Hindlimb muscle (tissue), 1 donor: ENCODE measurements around the gene KDM4B. TPM values are rescaled to one million over a fixed set of nuclear protein-coding genes. Genes with fewer than 3 reads are reported as not detected.

ENCODE experiments used
- DNase-seq: peaks from one replicate; pipeline ENCODE4 v3.0.0-alpha.2; 2013
- polyA plus RNA-seq: library from polyadenylated mRNA; unstranded; fragments of 120-200 nt; gene quantifications from one replicate; pipeline ENCODE4 v1.2.1, GENCODE V29; 2013; ENCODE audit not compliant: insufficient read length

Gene KDM4B
- polyA plus RNA-seq, 1 donor: 26.1 TPM

DNA sequence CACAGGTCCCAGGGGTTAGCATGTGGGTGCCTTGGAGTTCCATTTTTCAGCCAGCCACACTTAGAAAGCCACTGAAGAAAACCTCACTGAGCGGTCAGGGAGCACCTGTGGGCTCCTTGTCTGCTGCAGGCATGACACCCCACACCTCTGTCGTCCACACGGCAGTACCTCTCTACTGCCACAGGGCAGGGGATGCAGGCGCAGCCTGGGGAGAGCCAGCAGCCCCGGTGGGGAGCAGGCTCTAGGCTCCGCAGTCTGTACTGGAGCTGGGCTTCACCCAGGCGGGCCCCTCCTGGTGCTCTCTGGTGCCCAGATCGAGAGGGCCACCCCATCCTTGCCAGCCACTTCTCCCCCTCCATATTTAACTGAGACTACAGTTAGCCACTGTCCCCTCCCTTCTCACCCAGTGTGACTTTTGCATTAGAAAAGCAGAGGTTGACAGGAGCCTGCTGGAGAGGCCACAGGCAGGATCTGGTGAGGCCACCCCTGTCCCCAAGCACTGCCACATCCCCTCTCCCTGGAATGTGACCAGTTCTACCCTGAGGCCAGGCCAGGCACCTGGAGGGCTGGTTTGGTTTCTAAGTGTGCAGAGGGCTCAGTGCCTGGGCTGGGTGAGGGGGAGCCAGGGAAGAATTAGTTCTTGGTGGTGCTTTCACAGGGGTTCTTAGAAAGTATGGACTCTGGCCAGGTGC, 104.4 kb downstream of the KDM4B start:
- no peak for DNase-seq

GRCh38 chr19:5074407-5074806, 105.5 kb downstream of the KDM4B start:
- no peak for DNase-seq

DNA sequence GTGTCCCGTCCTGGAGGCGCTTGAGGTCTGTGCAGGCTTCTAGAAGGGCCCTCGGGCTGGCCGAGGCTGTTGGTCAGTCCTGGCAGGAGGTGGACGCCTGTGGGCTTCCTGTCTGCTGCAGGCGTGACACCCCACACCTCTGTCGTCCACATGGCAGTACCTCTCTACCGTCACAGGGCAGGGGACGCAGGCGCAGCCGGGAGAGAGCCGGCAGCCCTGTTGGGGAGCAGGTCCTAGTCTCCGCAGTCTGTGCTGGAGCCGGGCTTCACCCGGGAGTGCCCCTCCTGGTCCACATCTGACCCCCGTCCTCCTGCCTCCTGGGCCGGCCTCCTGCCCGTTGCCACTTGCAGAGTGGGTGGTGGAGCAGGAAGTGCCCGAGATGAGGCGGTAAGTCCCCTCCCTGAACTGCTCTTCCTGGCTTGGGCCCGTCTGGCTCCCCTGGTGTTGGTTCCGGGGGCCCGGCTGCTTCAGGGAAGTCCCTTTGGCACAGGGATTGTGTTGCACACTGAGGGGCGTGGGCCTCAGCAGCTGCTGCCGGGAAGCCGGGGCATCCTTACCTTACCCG, 106.0 kb downstream of the KDM4B start:
- no peak for DNase-seq

- DNase-seq: no peak
Observed at GRCh38 chr19:5075597-5075996, 106.7 kb downstream of the KDM4B start.

GRCh38 chr19:5076440-5077208, 107.7 kb downstream of the KDM4B start:
- DNase-seq: no peak

- no peak for DNase-seq
Observed at GRCh38 chr19:5077209-5077515, 108.2 kb downstream of the KDM4B start.

- DNase-seq: no peak
Observed at GRCh38 chr19:5078182-5078581, 109.3 kb downstream of the KDM4B start.

- DNase-seq: no peak
Observed at GRCh38 chr19:5078666-5079065, 109.8 kb downstream of the KDM4B start.

DNA sequence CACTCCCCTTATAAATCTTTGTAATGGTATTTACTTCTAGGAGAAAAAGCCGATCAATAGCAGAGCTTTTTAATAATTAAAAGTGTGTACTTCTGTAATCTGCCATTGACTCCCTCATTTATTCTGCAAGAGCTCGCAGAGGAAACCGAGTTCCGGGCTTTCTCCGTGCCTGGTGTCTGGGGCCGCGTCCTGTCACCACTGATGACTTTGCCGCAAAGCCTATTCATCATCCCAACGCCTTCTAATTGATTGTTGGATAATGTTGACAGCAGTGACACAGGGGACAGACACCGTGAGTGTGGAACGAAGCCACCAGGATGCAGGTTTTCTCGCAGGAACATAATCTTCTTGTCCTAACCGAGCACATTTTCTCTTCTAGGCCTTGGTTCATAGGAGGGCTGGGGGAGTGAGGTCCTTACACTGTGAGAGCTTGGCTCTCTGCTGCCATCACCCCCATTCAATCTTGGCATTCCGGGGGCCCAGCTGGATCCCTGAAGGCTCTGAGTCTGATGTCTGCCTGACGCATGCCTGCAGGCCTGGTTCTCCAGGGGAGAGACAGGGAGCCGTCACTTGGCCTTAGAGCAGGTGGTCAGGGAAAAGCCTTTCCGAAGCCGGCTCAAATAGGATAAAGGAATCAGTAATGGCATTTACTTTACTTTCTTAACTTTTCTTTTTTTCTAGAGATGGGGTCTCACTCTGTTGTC, 110.3 kb downstream of the KDM4B start:
- no peak for DNase-seq

- no peak for DNase-seq
Observed at GRCh38 chr19:5080030-5080654, 111.2 kb downstream of the KDM4B start.

GRCh38 chr19:5080809-5081208, 111.9 kb downstream of the KDM4B start:
- no peak for DNase-seq

- no peak for DNase-seq
Observed at GRCh38 chr19:5081443-5082161, 112.7 kb downstream of the KDM4B start.

DNA sequence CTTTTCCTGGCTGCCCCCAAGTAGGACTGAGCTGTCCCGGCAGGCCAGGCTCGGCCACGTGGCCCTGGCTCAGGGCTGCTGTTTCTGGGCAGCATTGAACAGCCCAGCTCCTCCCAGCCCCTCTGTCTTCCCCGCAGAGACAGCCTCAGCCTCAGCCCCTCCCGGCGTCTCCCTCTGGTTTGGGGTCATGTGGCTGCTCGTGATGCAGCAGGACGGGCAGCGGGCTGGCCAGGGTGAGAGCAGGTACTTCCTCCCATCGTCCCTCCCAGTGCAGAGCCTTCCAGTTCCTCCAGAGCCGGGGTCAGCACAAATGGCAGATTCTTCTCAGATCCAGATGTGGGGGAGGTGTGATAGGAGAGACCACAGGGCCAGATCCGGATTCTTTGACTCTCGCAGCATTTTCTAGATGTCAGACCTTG, 114.6 kb downstream of the KDM4B start:
- DNase-seq: no peak

DNA sequence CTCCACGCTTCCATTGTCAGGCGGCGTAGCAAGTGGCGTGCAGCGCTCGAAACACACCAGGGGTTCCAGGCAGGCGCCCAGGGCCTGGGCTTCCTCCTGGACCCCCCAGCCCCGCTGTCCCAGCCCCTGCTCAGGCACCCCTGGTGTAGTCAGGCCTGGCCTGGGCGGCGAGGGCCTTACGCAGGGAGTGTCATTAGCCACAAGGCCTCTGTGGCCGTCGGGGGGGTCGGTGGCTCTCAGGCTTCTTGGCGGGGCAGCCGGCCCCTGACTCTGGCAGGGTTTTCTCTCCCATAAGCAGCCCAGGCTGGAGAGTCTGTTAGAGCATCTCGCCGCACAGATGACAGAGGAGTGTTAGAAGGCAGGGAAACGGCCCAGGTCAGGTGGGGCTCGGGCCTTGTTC, 116.7 kb downstream of the KDM4B start:
- no peak for DNase-seq

- DNase-seq: no peak
Observed at GRCh38 chr19:5086230-5086629, 117.3 kb downstream of the KDM4B start.

DNA sequence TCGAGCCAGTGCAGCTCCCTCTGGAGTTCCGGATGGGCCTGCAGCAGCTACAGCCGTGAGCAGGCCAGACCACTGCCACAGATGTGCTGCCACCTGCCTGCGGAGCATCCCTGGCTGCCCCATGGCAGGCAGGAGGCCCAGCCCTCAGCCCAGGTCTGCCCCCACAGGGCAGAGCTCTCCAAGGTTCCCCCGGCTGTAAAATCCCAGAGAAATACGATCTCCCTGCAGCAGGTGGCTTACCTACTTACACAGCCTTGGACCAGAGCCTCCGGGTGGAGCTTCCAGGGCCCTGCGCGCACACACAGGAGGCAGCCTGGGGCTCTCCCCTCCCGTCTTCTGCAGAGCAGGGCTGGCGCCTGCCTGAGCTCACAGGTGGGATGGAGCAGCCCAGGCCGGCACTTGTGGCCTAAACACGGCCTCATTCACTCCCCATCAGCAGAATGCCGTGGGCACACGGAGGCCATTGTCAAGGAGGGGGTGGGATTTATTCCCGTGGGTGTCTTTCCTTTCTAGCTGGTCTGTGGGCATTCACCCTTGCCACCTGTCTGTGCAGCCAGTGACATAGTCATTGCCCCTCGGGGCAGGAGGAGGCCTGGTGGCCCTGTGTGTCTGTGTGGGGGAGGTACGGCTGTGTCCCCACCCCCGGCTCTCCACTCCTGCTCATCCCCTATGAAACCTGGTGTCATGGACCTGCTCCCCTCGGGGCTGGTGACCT, 118.0 kb downstream of the KDM4B start:
- DNase-seq: no peak

GRCh38 chr19:5089283-5089682, 120.4 kb downstream of the KDM4B start:
- no peak for DNase-seq

GRCh38 chr19:5090465-5091017, 121.6 kb downstream of the KDM4B start:
- DNase-seq: no peak

DNA sequence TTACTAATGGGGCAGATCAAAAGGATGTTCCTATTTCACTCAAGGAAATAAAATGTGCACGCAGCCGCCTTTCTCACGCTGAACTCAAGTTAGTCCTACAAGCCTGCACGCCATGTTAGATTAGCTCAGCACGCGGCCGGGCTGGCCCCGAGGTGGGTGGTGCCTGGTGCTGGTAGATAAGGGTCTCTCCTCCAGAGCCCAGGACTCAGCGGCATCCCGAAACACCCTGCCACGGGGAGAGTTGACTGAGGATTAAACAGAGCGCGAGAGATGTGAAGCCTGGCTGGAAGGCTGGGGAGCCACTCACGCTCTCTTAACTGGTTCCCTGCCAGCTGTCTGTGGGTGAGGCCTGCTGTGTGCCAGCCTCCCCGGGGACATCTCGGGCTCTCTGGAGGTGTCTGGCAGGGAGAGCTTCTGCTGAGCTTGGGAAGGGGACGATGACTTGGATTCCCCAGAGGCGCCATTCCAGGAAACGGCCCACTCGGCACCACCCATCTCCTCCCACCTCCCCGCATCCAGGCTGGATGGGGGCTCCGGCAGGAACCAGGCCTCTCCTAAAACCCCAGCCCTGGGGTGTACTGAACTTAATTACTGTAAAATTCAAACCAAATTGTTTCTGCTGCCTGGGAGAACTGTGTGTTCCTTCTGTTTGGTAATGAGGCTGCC, 122.2 kb downstream of the KDM4B start:
- DNase-seq: no peak

DNA sequence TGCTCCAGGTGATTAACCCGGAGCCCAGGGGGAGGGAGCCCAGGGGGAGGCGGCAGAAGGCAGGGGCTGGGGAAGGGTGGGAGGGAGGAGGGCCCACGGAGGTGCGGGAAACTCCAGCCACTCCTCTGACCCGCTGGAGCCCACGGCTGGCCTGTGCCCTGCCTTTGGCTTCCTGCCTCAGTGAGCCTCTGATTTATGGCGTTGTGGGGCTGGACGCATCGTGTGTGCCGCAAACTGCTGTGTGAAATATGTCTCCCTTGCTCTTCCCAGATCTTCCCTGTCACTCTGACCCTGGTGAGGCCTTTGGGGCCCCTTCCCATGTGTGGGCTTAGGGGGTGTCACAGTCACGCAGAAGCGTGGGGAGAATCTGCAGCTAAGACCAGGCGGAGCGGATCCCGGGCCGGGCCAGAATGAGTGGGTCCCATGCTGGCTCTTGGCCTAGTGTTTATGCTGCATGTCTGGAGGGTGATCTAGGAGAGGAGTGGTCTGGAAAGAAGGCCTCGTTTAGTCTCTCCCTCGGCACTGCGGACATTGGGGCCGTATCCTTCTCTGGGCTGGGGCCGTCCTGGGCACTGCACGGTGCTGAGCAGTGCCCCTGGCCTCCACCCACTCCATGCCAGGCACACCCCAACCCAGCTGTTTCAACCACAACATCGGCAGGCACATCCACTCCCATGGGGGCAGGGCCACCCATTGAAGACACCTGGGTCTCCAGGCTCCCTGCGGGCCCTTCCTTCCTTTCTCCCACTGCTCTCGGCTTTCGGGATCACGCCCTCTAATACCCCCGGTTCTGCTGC, 123.0 kb downstream of the KDM4B start:
- DNase-seq: no peak
